K562 (cell line): ENCODE measurements around the gene SLAMF6. TPM values are rescaled to one million over a fixed set of nuclear protein-coding genes. Genes with fewer than 3 reads are reported as not detected.
A peak's percentile ranks its signal among the peaks of the same experiment; 100 is the strongest.

Experiments
- ADNP ChIP-seq: fragments of 200-800 bp; sonication (Bioruptor generic); IDR thresholded peaks from 2 replicates; pipeline ENCODE4 v1.6.1; 2016; ENCODE audit warnings: missing genetic modification characterization, missing compliant biosample characterization
- CBFA2T2 ChIP-seq: fragments of 450-650 bp; conservative IDR thresholded peaks from 2 replicates; pipeline ENCODE4 v1.6.1; 2017; ENCODE audit warnings: mild to moderate bottlenecking
- CTCFL ChIP-seq: IDR thresholded peaks from 2 replicates; pipeline ENCODE4 v1.6.1; 2011; ENCODE audit warnings: borderline replicate concordance, low read depth, mild to moderate bottlenecking, moderate library complexity, low read length; ENCODE audit not compliant: insufficient read depth, poor library complexity, severe bottlenecking
- DIDO1 ChIP-seq: fragments of 450-650 bp; IDR thresholded peaks from 2 replicates; pipeline ENCODE4 v1.6.1; 2016; ENCODE audit warnings: low read depth, missing biosample characterization, missing genetic modification characterization
- ELF4 ChIP-seq: fragments of 450-650 bp; formaldehyde crosslinking; IDR thresholded peaks from 2 replicates; pipeline ENCODE4 v1.4.0; 2022; ENCODE audit warnings: missing genetic modification characterization
- FIP1L1 ChIP-seq: fragments of 200-400 bp; formaldehyde crosslinking; IDR thresholded peaks from 2 replicates; pipeline ENCODE4 v1.6.1; 2018; ENCODE audit warnings: mild to moderate bottlenecking, low read depth, low read length; ENCODE audit not compliant: poor library complexity, severe bottlenecking
- HDAC2 ChIP-seq: fragments of 450-650 bp; IDR thresholded peaks from 2 replicates; pipeline ENCODE4 v1.6.1; 2016; ENCODE audit warnings: mild to moderate bottlenecking
- HNRNPUL1 ChIP-seq: fragments of 200-400 bp; formaldehyde crosslinking; IDR thresholded peaks from 2 replicates; pipeline ENCODE4 v1.6.1; 2017; ENCODE audit warnings: low read length
- MCM3 ChIP-seq: fragments of 450-650 bp; IDR thresholded peaks from 2 replicates; pipeline ENCODE4 v1.6.1; 2016
- NFIX ChIP-seq: fragments of 250-450 bp; sonication (Bioruptor Pico); IDR thresholded peaks from 2 replicates; pipeline ENCODE4 v1.4.0; 2020; ENCODE audit warnings: low read depth, mild to moderate bottlenecking, moderate library complexity
- PCBP1 ChIP-seq: fragments of 200-400 bp; formaldehyde crosslinking; IDR thresholded peaks from 2 replicates; pipeline ENCODE4 v1.6.1; 2018; ENCODE audit warnings: mild to moderate bottlenecking, low read depth, low read length; ENCODE audit not compliant: poor library complexity, severe bottlenecking
- PHTF2 ChIP-seq: fragments of 250-450 bp; sonication (Bioruptor Pico); IDR thresholded peaks from 2 replicates; pipeline ENCODE4 v1.5.0; 2021; ENCODE audit warnings: mild to moderate bottlenecking
- RBM15 ChIP-seq: fragments of 200-400 bp; formaldehyde crosslinking; IDR thresholded peaks from 2 replicates; pipeline ENCODE4 v1.6.1; 2018; ENCODE audit warnings: mild to moderate bottlenecking, low read length, moderate library complexity; ENCODE audit not compliant: insufficient read depth
- SMARCA4 ChIP-seq: fragments of 450-650 bp; IDR thresholded peaks from 2 replicates; pipeline ENCODE4 v1.6.1; 2016
- SRSF7 ChIP-seq: fragments of 200-400 bp; formaldehyde crosslinking; optimal IDR thresholded peaks from 2 replicates; pipeline ENCODE3; 2017; ENCODE audit warnings: mild to moderate bottlenecking, low read depth, low read length
- SUPT5H ChIP-seq: fragments of 450-650 bp; IDR thresholded peaks from 2 replicates; pipeline ENCODE4 v1.6.1; 2016
- ZEB2 ChIP-seq: fragments of 450-650 bp; IDR thresholded peaks from 2 replicates; pipeline ENCODE4 v1.6.1; 2016
- ZNF174 ChIP-seq: fragments of 250-450 bp; sonication (Bioruptor Pico); IDR thresholded peaks from 2 replicates; pipeline ENCODE4 v1.4.0; 2020; ENCODE audit warnings: mild to moderate bottlenecking
- ZNF407 ChIP-seq: fragments of 450-650 bp; IDR thresholded peaks from 2 replicates; pipeline ENCODE4 v1.6.1; 2016; ENCODE audit warnings: low read depth
- ZNF507 ChIP-seq: conservative IDR thresholded peaks from 2 replicates; pipeline ENCODE4 v1.6.1; 2017; ENCODE audit warnings: missing genetic modification characterization, missing compliant biosample characterization
- ZNF668 ChIP-seq: fragments of 250-450 bp; sonication (Bioruptor Pico); IDR thresholded peaks from 2 replicates; pipeline ENCODE4 v1.8.0; 2022; ENCODE audit warnings: mild to moderate bottlenecking, inconsistent platforms
- polyA plus RNA-seq, 8 experiments: library from polyadenylated mRNA; depleted of rRNA in 4 of 8; stranded (reverse) in 5 of 8; unstranded in 3 of 8; fragments of >200 nt; fragmentation: Nextera tagmentation in 2 of 8; fragmentation: Illumina TruSeq in 1 of 8; extraction: Ambion mirVana in 2 of 8; extraction: Trizol in 1 of 8; gene quantifications; 2 replicates each; pipeline versions ENCODE4 v1.2.1 to v1.2.3, GENCODE V29; 2011 to 2014; ENCODE audit warnings: inconsistent platforms in 1 of 8, missing spikeins in 1 of 8
- total RNA-seq, 7 experiments: library from RNA; depleted of rRNA in 6 of 7; stranded (reverse); fragments of >200 nt in 6 of 7; fragmentation: Illumina TruSeq in 2 of 7; extraction: Trizol in 2 of 7; gene quantifications; 2 replicates each; pipeline versions ENCODE4 v1.2.1 to v1.2.3, GENCODE V29; 2011 to 2021; ENCODE audit warnings: low replicate concordance in 1 of 7

The SLAMF6 gene
- total and polyA plus RNA-seq, 9 of the 15 experiments (the other 6 are each of a cell fraction or from before 2014, with no cell fraction given): 0.56 to 4.8 (median 1.1) TPM

- peak; percentile 93 for TF ChIP-seq ELF4 (CRISPR knock-in tag)
- no peak for TF ChIP-seq MCM3
- TF ChIP-seq HNRNPUL1: no peak
- no peak for TF ChIP-seq PCBP1
- TF ChIP-seq DIDO1 (tag): no peak
- no peak for TF ChIP-seq PHTF2 (CRISPR knock-in tag)
- TF ChIP-seq ZNF174 (CRISPR knock-in tag): no peak
- peak; percentile 76 for TF ChIP-seq SMARCA4
- no peak for TF ChIP-seq NFIX (CRISPR knock-in tag)
- TF ChIP-seq ZNF407: no peak
- no peak; the same call in 1 of the 2 replicates for TF ChIP-seq CBFA2T2
- no peak for TF ChIP-seq ZNF668
- TF ChIP-seq ZNF507 (tag): no peak
- TF ChIP-seq RBM15: no peak
- TF ChIP-seq FIP1L1: no peak
- no peak for TF ChIP-seq SRSF7
- TF ChIP-seq HDAC2: 0 out of 2 replicates have a peak, but pooled peaks have one; percentile 66
- no peak for TF ChIP-seq ADNP (tag)
- no peak for TF ChIP-seq CTCFL
- no peak; the same call in 1 of the 2 replicates for TF ChIP-seq ZEB2
- TF ChIP-seq SUPT5H: no peak
These were observed 26.1 kb upstream of the SLAMF6 start (continued) for GRCh38 chr1:160548960-160549664.
